Measurements from ENCODE around the gene SPATA6L. TPM values are rescaled to one million over a fixed set of nuclear protein-coding genes. Genes with fewer than 3 reads are reported as not detected.

The SPATA6L gene
- total and polyA plus RNA-seq, 2 of the 13 experiments (the other 11 are each of a cell fraction or from before 2014, with no cell fraction given), result 1.1 to 1.9 TPM

- TF ChIP-seq DNMT1 (CRISPR knock-in tag; IDR thresholded peaks at IDR 0.05) (no peak), BRF2 (CRISPR knock-in tag; IDR thresholded peaks at IDR 0.05) (no peak), MXI1 (IDR thresholded peaks at IDR 0.05; ENCODE audit: borderline replicate concordance, low read depth, low read length) (no peak), JUND (CRISPR knock-in tag; IDR thresholded peaks at IDR 0.05) (no peak), RFX3 (CRISPR knock-in tag; IDR thresholded peaks at IDR 0.05) (no peak)
Measured at GRCh38 chr9:4701526-4701925, 35.2 kb upstream of the SPATA6L start (continued).

- POLR2A ChIA-PET, result interaction anchor here (1.4 to 1.5 kb wide), 2 partner anchors 16 to 23 kb away, joined by 5 to 6 read pairs; no protein-coding TSS in a partner anchor
- CTCF ChIA-PET (ENCODE audit: low intra/inter-chr PET ratio, low total read pairs), result no interaction called here
Measured at GRCh38 chr9:4700932-4701331, 34.7 kb upstream of the SPATA6L start.

More at GRCh38 chr9:4700932-4701331, 34.7 kb upstream of the SPATA6L start:
- no TSS peak for BruUV-seq (replicated peaks)
- H4K20me1 ChIP-seq (ENCODE audit: insufficient read depth, low read length), result no peaks in the 10 kb centered on the region
- H3K27ac ChIP-seq (ENCODE audit: extremely low read length, insufficient read depth, low read length), result no peak overlapping the region
- DNase-seq (ENCODE audit: low spot score), result no peak
- in situ Hi-C loops (cut with HindIII; ENCODE audit: extremely low pct_ligation_motif_present, low pct_unique_long_range_greater_than_20kb), result no loop called here
- intact Hi-C loops (cut with micrococcal nuclease; ENCODE audit: unreplicated experiment), result loop anchor here (2.0 kb wide), 1 partner anchor 20 kb away; no protein-coding TSS in a partner anchor
- TF ChIP-seq CEBPB (IDR thresholded peaks at IDR 0.05; ENCODE audit: borderline replicate concordance, low read depth, low read length), result peak; percentile 85; the same call in 1 of the 2 replicates
- TF ChIP-seq, protein P1, sequence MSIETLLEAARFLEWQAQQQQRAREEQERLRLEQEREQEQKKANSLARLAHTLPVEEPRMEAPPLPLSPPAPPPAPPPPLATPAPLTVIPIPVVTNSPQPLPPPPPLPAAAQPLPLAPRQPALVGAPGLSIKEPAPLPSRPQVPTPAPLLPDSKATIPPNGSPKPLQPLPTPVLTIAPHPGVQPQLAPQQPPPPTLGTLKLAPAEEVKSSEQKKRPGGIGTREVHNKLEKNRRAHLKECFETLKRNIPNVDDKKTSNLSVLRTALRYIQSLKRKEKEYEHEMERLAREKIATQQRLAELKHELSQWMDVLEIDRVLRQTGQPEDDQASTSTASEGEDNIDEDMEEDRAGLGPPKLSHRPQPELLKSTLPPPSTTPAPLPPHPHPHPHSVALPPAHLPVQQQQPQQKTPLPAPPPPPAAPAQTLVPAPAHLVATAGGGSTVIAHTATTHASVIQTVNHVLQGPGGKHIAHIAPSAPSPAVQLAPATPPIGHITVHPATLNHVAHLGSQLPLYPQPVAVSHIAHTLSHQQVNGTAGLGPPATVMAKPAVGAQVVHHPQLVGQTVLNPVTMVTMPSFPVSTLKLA (IDR thresholded peaks at IDR 0.05), result no peak
- TF ChIP-seq ZNF747 (CRISPR knock-in tag; IDR thresholded peaks at IDR 0.05; ENCODE audit: borderline replicate concordance), result no peak
- no peak for TF ChIP-seq DNMT3B (CRISPR knock-in tag; conservative IDR thresholded peaks at IDR 0.05)
- TF ChIP-seq CEBPG (CRISPR knock-in tag; IDR thresholded peaks at IDR 0.05), result peak; percentile 72
- no peak for TF ChIP-seq TFDP1 (CRISPR knock-in tag; IDR thresholded peaks at IDR 0.05; ENCODE audit: borderline replicate concordance)
- no peak for TF ChIP-seq GLI4 (CRISPR knock-in tag; IDR thresholded peaks at IDR 0.05; ENCODE audit: borderline replicate concordance)
- TF ChIP-seq CREB1 (IDR thresholded peaks at IDR 0.05), result no peak
- 0 out of 2 replicates have a peak, but pooled peaks have one; percentile 31 for TF ChIP-seq CREB1 (CRISPR knock-in tag; IDR thresholded peaks at IDR 0.05)
- ATAC-seq, result no peak
- no peaks in the 10 kb centered on the region for H3K9me3 ChIP-seq (ENCODE audit: low read length)
- FAIRE-seq, result no peak
- H3K4me1 ChIP-seq (ENCODE audit: insufficient read depth, low read length), result peaks cover 25% of the 10 kb centered on the region
- no peak overlapping the region for H3K4me3 ChIP-seq (replicated peaks in 1 of 3; ENCODE audit: insufficient read depth in 1 of 3, low read depth in 2 of 3, low read length in 3 of 3)
- no peak overlapping the region for H2AFZ ChIP-seq (ENCODE audit: low read length)
- WGBS (ENCODE audit: low lambda C conversion rate), result 80% methylated on average over 2 of the region's 2 CpGs
- no peaks in the 10 kb centered on the region for H3K79me2 ChIP-seq (ENCODE audit: insufficient read depth, low read length)
- H3K27me3 ChIP-seq (ENCODE audit: control insufficient read depth in 1 of 2, insufficient read depth in 2 of 2, low read length in 2 of 2), result no peaks in the 10 kb centered on the region
- peaks cover 0 to 13% of the 10 kb centered on the region in 2 experiments; a peak in 4 of 5 replicates for H3K36me3 ChIP-seq (replicated peaks in 1 of 2; ENCODE audit: control insufficient read depth in 1 of 2, insufficient read depth in 2 of 2, low read length in 2 of 2)
- no peak overlapping the region for H3K9ac ChIP-seq (ENCODE audit: insufficient read depth, low read depth, low read length)
- H3K4me2 ChIP-seq (ENCODE audit: low read depth, low read length), result no peak overlapping the region

All from HepG2 (cell line).